Measurements from ENCODE around the gene TTLL13. TPM values are rescaled to one million over a fixed set of nuclear protein-coding genes. Genes with fewer than 3 reads are reported as not detected.

TTLL13 gene
- total RNA-seq, 1 donor from 2014 or later = 0.69 TPM

- no peak for TF ChIP-seq CTCF (IDR thresholded peaks at IDR 0.05; ENCODE audit: unreplicated experiment)
- Mint-ChIP-seq H3K27me3 (peaks cover 3% of the 10 kb centered on the region), H3K4me3 (ENCODE audit: low read depth) (no peak overlapping the region), H3K36me3 (ENCODE audit: insufficient read depth) (no peaks in the 10 kb centered on the region), H3K9me3 (ENCODE audit: low read depth) (no peaks in the 10 kb centered on the region), H3K27ac (no peak overlapping the region), H3K4me1 (ENCODE audit: low read depth) (peaks cover 10% of the 10 kb centered on the region)
- DNase-seq (ENCODE audit: low spot score, unreplicated experiment) = no peak
Observed at GRCh38 chr15:90261811-90262210, 12.5 kb downstream of the TTLL13 start.

- Mint-ChIP-seq H3K27me3 (no peaks in the 10 kb centered on the region), H3K4me1 (ENCODE audit: low read depth) (peaks cover 15% of the 10 kb centered on the region), H3K4me3 (ENCODE audit: low read depth) (no peak overlapping the region), H3K27ac (no peak overlapping the region), H3K9me3 (ENCODE audit: low read depth) (no peaks in the 10 kb centered on the region), H3K36me3 (ENCODE audit: insufficient read depth) (no peaks in the 10 kb centered on the region)
- TF ChIP-seq CTCF (IDR thresholded peaks at IDR 0.05; ENCODE audit: unreplicated experiment) = no peak
- DNase-seq (ENCODE audit: low spot score, unreplicated experiment) = no peak
Observed at GRCh38 chr15:90262426-90262825, 13.1 kb downstream of the TTLL13 start.

- Mint-ChIP-seq H3K27me3 (no peaks in the 10 kb centered on the region), H3K4me1 (ENCODE audit: low read depth) (peaks cover 26% of the 10 kb centered on the region), H3K27ac (peak overlapping the region; percentile 98), H3K4me3 (ENCODE audit: low read depth) (peak overlapping the region; percentile 96), H3K36me3 (ENCODE audit: insufficient read depth) (peaks cover 7% of the 10 kb centered on the region), H3K9me3 (ENCODE audit: low read depth) (no peaks in the 10 kb centered on the region)
- DNase-seq (ENCODE audit: low spot score, unreplicated experiment) = no peak
- TF ChIP-seq CTCF (IDR thresholded peaks at IDR 0.05; ENCODE audit: unreplicated experiment) = no peak
Observed at GRCh38 chr15:90264671-90265070, 15.3 kb downstream of the TTLL13 start.

- peaks cover 11% of the 10 kb centered on the region for H3K36me3 Mint-ChIP-seq (ENCODE audit: insufficient read depth)
- peak within 1 kb of the TSS; percentile 98 for H3K27ac Mint-ChIP-seq
- H3K4me3 Mint-ChIP-seq (ENCODE audit: low read depth) = peak within 1 kb of the TSS; percentile 96
- no peak for TF ChIP-seq CTCF (IDR thresholded peaks at IDR 0.05; ENCODE audit: unreplicated experiment)
- H3K4me1 Mint-ChIP-seq (ENCODE audit: low read depth) = peaks cover 30% of the 10 kb centered on the region
- H3K27me3 Mint-ChIP-seq = no peaks in the 10 kb centered on the region
- no peaks in the 10 kb centered on the region for H3K9me3 Mint-ChIP-seq (ENCODE audit: low read depth)
- DNase-seq (ENCODE audit: low spot score, unreplicated experiment) = peak; percentile 60
Observed at GRCh38 chr15:90265271-90266060, 16.1 kb downstream of the TTLL13 start, which contains the start of gene NGRN. Gene NGRN, plus strand, starts transcription at chr15:90265672. Its CDS starts 41 bp downstream, at chr15:90265713.

- Mint-ChIP-seq H3K27me3 (no peaks in the 10 kb centered on the region), H3K4me3 (ENCODE audit: low read depth) (peak overlapping the region; percentile 96), H3K27ac (peak overlapping the region; percentile 98), H3K36me3 (ENCODE audit: insufficient read depth) (peaks cover 12% of the 10 kb centered on the region), H3K4me1 (ENCODE audit: low read depth) (peaks cover 30% of the 10 kb centered on the region), H3K9me3 (ENCODE audit: low read depth) (no peaks in the 10 kb centered on the region)
- no peak for TF ChIP-seq CTCF (IDR thresholded peaks at IDR 0.05; ENCODE audit: unreplicated experiment)
- DNase-seq (ENCODE audit: low spot score, unreplicated experiment) = no peak
Observed at GRCh38 chr15:90266061-90266431, 16.7 kb downstream of the TTLL13 start.

Data from progenitor cell of endocrine pancreas (in vitro differentiated cells).